Omental fat pad (tissue), 4 donors: Measurements from ENCODE around the gene TTC9. TPM values are rescaled to one million over a fixed set of nuclear protein-coding genes. Genes with fewer than 3 reads are reported as not detected.
A peak's percentile ranks its signal among the peaks of the same experiment; 100 is the strongest.

Source experiments
- ATAC-seq: fragments of 150-250 bp; one replicate; pipeline ENCODE4 v1.9.1; 2016; ENCODE audit warnings: mild to moderate bottlenecking, moderate library complexity; ENCODE audit not compliant: low FRiP score
- DNase-seq: peaks from one replicate; pipeline ENCODE4 v3.0.0-alpha.2; 2019; ENCODE audit warnings: low spot score
- total RNA-seq, 4 donors: library from RNA; depleted of rRNA; stranded (reverse); fragments of >200 nt; gene quantifications; one replicate each; pipeline ENCODE4 v1.1.0, GENCODE V29; 2016
- TF ChIP-seq, protein P1 (sequence below), 3 donors: fragments of 450-650 bp; IDR thresholded peaks; one replicate each; pipeline ENCODE4 v1.5.1; 2016 to 2017; ENCODE audit warnings: antibody characterized with exemption in 3 of 3, mild to moderate bottlenecking in 3 of 3, moderate library complexity in 2 of 3

The TTC9 gene
- total RNA-seq, 4 donors from 2014 or later = 1.1 to 1.5 (median 1.2) TPM

DNA sequence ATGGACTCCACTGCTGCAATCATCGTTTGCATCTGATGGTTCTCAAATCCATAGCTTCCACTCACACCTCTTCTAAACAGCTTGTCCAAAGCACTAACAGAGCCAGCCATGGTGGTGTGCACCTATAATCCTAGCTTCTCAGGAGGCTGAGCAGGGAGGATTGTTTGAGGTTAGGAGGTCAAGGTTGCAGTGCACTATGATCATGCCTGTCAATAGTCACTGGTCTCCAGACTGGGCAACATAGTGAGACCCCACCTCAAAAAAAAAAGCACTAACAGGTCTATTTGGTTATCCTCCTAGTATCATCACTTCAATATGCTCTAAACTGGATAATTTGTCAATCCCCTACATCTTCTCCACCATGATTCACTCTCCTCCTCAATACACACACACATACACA is 63.2 kb downstream of the TTC9 start:
- TF ChIP-seq, protein P1, sequence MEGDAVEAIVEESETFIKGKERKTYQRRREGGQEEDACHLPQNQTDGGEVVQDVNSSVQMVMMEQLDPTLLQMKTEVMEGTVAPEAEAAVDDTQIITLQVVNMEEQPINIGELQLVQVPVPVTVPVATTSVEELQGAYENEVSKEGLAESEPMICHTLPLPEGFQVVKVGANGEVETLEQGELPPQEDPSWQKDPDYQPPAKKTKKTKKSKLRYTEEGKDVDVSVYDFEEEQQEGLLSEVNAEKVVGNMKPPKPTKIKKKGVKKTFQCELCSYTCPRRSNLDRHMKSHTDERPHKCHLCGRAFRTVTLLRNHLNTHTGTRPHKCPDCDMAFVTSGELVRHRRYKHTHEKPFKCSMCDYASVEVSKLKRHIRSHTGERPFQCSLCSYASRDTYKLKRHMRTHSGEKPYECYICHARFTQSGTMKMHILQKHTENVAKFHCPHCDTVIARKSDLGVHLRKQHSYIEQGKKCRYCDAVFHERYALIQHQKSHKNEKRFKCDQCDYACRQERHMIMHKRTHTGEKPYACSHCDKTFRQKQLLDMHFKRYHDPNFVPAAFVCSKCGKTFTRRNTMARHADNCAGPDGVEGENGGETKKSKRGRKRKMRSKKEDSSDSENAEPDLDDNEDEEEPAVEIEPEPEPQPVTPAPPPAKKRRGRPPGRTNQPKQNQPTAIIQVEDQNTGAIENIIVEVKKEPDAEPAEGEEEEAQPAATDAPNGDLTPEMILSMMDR (IDR thresholded peaks at IDR 0.05) = no peak
- DNase-seq (no peak), ATAC-seq (no peak)

DNA sequence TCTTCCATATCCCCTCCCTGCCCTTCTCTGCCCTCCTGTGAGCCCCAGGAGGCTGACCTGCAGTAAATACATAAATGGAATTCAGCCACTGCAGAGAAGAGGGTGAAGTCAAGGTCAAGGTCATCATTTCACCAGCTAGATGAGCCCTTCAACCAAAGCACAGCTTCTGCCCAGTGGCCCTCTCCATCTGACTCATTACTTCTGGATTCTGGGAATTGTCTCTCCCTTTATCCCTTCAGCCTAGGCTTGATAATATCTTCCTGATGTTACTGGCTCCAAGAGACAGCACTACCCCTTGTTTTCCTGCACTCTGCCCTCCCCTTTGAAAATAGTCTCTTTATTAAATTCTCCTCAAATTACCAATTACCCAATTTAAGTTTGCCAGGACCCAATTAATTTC is 64.5 kb downstream of the TTC9 start:
- TF ChIP-seq, protein P1 (IDR thresholded peaks at IDR 0.05) = no peak
- DNase-seq (no peak), ATAC-seq (no peak)

DNA sequence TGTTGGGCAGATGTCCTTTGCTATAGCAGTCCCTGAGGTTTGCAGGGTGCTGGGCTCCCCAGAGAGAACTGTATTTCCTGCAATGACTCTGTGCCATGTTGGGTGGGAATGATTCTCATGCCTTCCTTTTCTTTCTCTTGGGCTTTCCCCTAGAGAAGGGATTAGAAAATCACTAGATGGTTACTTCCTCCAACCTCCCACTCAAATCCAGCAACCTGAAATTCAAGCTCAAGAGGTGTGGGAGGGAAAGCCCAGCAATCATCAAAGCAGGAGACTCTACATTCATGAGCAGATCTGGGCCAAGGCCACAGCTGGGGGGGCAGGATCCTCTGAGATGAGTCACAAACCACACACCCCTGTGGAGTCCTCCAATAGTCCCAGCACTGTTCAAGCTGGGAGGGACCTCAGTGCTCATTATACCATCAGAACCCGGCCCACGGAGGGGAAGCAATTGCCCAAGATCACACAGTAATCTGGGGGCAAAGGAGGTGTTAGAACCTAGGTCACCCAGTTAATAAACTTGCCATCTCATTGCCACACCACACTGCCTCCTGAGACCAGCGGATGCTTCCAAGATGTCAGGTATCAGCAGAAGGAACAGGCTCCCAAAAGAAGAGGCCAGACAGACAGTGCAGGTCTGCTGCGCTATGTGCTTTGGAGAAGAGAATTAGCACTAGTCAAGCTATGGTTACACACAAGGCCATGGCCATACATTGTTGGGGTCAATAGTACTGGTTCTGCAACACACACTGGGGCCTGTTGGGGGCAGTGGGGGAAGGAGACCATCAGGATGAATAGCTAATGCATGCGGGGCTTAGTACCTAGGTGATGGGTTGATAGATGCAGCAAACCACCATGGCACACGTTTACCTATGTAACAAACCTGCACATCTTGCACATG is 65.7 kb downstream of the TTC9 start:
- TF ChIP-seq, protein P1 (IDR thresholded peaks at IDR 0.05) = no peak
- no peak for DNase-seq
- peak; percentile 81 for ATAC-seq

DNA sequence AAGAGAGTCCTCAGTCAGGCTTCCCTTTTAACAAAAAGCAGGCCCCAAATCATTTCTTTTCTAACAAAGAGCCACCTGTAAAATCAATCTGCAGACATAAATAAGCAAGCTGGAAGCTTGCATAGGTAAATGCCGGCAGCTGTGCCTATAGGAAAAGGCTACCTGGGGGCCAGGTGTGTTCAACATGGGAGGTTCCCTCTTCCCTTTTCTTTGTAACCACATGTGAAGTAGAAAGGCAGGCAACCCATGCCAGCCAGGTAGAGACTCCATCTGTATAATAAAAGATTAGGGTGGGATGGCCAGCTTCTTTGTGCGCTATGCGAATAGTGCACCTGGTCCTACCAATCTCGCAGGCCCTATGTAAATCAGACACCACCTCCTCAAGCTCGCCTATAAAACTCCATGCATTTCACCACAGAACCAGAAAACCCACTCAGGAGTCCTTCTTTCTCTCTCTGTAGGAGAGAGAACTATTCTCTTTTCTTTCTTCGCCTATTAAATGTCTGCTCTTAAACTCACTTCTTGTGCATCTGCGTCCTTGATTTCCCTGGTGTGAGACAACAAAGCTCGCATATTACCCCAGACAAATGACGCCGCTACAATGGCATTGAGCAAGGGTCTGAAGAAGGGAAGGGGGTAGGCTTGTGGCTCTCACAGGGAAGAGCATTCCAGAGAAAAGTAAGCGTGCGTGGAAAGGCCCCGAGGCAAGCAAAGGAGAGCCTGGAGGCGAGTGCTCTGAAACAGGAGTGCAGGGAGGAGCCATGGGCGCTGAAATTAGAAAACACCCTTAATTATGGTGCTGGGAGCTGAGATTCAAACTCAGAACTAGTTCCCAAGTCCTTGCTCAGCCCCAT is 67.2 kb downstream of the TTC9 start:
- DNase-seq (no peak), ATAC-seq (no peak)
- TF ChIP-seq, protein P1 (IDR thresholded peaks at IDR 0.05) = no peak

DNA sequence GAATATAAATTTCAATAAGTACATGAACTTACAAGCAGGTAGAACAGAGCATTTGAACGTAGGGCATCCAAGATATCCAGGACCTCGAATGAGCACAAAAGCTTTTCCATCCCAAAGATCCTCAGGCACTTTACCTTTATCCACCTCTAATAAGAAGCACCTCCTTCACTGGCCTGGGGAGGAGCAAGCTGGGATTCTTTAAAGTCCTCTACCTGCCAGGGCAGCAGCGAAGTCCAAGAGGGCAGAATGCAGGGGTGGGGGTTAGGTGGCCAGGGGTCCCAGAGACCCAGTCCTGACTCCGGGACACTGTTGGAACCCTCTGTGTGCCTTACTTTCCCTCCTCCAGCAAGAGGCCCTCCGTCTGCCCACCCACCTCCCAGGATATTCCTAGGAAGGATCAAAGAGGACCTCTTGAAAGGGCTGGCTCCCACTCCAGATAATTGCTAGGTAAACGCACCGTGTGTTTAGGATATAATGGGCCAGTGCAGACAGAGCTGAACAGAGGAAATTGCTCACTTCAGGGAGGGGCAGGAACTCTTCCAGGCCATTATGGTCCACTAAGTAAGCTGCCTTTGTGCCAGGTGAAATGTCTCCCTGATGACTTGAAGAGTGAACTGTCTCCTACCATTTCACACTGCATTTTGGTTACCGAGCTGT is 68.1 kb downstream of the TTC9 start:
- no peak for DNase-seq
- no peak for ATAC-seq
- TF ChIP-seq, protein P1 (IDR thresholded peaks at IDR 0.05) = no peak

DNA sequence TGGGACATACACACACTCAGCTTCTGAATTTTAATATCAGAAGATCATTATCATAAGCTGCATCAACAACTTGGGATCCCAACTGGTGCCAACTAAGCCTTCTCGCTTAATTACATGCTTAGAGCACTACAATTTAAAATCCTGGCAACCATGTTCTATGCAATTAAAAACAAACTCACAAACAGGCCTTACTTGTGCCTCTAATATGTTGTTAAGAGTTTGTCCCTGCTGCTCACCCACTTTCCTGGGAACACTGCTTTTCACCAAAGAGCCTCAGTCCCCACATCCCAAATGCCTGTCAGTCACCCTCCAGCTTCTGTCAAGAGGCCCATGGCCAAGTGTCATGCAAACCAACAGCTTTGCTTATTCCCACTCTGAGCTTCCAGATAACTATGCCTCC is 69.7 kb downstream of the TTC9 start:
- DNase-seq (no peak), ATAC-seq (no peak)
- TF ChIP-seq, protein P1 (IDR thresholded peaks at IDR 0.05) = no peak
